ENCODE results near the gene DNAJA4. TPM values are rescaled to one million over a fixed set of nuclear protein-coding genes. Genes with fewer than 3 reads are reported as not detected.
A peak's percentile ranks its signal among the peaks of the same experiment; 100 is the strongest.

DNAJA4 gene
- total RNA-seq, 4 donors from 2014 or later = 36.9 to 66.8 (median 48.6) TPM

- no peak for DNase-seq (ENCODE audit: low spot score in 2 of 2)
- no peak overlapping the region for H3K4me3 ChIP-seq (ENCODE audit: low read depth, poor library complexity, severe bottlenecking)
- WGBS, 2 donors = 83 to 84% methylated on average over 11 of the region's 11 CpGs
- intact Hi-C loops (cut with DNase I; ENCODE audit: low total_unique reads) = no loop called here
- TF ChIP-seq POLR2A (IDR thresholded peaks at IDR 0.05) = no peak
- no peak for TF ChIP-seq CTCF (IDR thresholded peaks at IDR 0.05)
Observed at GRCh38 chr15:78233496-78233895, 30.9 kb upstream of the DNAJA4 start.

DNA sequence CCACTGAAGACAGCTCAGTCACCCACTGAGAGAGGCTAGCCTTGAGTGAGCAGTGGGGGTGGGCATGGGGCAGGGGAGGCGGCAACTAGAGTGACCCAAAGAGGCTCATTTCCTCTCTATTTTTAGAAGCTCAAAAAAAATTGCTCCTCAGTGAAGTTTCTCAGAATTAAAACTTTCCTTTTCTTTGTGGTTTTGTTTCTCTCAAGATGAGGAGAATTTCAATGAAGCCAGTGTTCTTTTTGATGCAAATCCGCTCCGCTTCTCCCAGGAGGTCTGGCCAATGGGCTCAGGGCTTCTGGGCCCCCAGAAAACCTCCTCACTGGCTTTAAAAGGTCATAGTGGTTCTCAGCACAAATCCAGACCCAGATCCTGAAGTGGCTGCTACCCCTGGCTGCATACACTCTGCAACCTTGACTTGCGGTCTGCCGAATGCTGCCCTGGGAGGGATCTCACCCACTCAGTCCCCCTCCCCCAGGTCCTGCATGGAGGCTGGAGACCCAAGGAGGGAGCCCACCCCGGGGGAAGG, 29.8 kb upstream of the DNAJA4 start, which contains the start of gene ACSBG1:
TSS of gene ACSBG1 (minus strand) at position 51 of the 526 bp plus-strand sequence. CDS start 64 bp downstream, outside the sequence.
- TF ChIP-seq POLR2A (IDR thresholded peaks at IDR 0.05) (no peak), CTCF (IDR thresholded peaks at IDR 0.05) (no peak)
- H3K4me3 ChIP-seq (ENCODE audit: low read depth, poor library complexity, severe bottlenecking) = no peak within 1 kb of the TSS
- intact Hi-C loops (cut with DNase I; ENCODE audit: low total_unique reads) = no loop called here
- WGBS, 2 donors = 61 to 77% methylated on average over 6 of the region's 6 CpGs
- no peak for DNase-seq (ENCODE audit: low spot score in 2 of 2)

- WGBS, 2 donors = 83 to 94% methylated on average over 6 of the region's 6 CpGs
- intact Hi-C loops (cut with DNase I; ENCODE audit: low total_unique reads) = no loop called here
- DNase-seq (ENCODE audit: low spot score in 2 of 2) = no peak
- TF ChIP-seq CTCF (IDR thresholded peaks at IDR 0.05) (no peak), POLR2A (IDR thresholded peaks at IDR 0.05) (no peak)
- no peak overlapping the region for H3K4me3 ChIP-seq (ENCODE audit: low read depth, poor library complexity, severe bottlenecking)
Observed at GRCh38 chr15:78236491-78236890, 27.9 kb upstream of the DNAJA4 start.

DNA sequence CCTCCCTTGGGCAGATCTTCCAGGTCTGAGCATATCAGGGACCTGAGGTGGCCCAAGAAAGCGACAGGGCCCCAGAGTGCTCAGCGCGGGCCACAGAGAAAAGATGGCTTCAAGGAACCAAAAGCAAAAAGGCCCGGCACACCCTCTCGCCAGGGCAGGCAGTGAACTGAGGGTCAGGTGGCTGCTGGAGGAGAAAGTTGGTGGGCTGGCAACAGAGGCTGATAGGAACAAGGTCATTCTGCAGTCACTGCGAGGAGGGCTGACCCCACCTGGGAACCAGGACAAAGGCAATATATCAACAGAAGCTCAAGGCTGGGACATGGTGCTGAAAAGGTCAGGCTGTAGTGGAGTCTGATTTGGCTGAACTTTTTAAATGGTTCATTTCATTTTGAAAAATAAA, 27.2 kb upstream of the DNAJA4 start:
- intact Hi-C loops (cut with DNase I; ENCODE audit: low total_unique reads) = no loop called here
- no peak for DNase-seq (ENCODE audit: low spot score in 2 of 2)
- H3K4me3 ChIP-seq (ENCODE audit: low read depth, poor library complexity, severe bottlenecking) = no peak overlapping the region
- 86 to 89% methylated on average over 6 of the region's 6 CpGs for WGBS, 2 donors
- TF ChIP-seq POLR2A (IDR thresholded peaks at IDR 0.05) = no peak
- TF ChIP-seq CTCF (IDR thresholded peaks at IDR 0.05) = no peak

GRCh38 chr15:78239811-78240210, 24.6 kb upstream of the DNAJA4 start:
- TF ChIP-seq CTCF (IDR thresholded peaks at IDR 0.05) (no peak), POLR2A (IDR thresholded peaks at IDR 0.05) (no peak)
- 87 to 88% methylated on average over 5 of the region's 5 CpGs for WGBS, 2 donors
- intact Hi-C loops (cut with DNase I; ENCODE audit: low total_unique reads) = loop anchor here (5.0 kb wide), 2 partner anchors 113 to 128 kb away; no protein-coding TSS in a partner anchor
- H3K4me3 ChIP-seq (ENCODE audit: low read depth, poor library complexity, severe bottlenecking) = no peak overlapping the region
- no peak for DNase-seq (ENCODE audit: low spot score in 2 of 2)

- H3K4me3 ChIP-seq (ENCODE audit: low read depth, poor library complexity, severe bottlenecking) = no peak overlapping the region
- intact Hi-C loops (cut with DNase I; ENCODE audit: low total_unique reads) = loop anchor here (5.0 kb wide), 2 partner anchors 114 to 129 kb away; no protein-coding TSS in a partner anchor
- TF ChIP-seq POLR2A (IDR thresholded peaks at IDR 0.05) = no peak
- peak in 2 of 3 donors; percentile 5 to 44 for TF ChIP-seq CTCF (IDR thresholded peaks at IDR 0.05)
- peak; percentile 76 to 98 for DNase-seq (ENCODE audit: low spot score in 2 of 2)
- WGBS, 2 donors = 17% methylated on average over 12 of the region's 12 CpGs
Observed at GRCh38 chr15:78241017-78241416, 23.3 kb upstream of the DNAJA4 start.

All from lower leg skin (tissue), 4 donors.